Stimulated activated CD4-positive, alpha-beta T cell treated with anti-CD3 and anti-CD28 coated beads, TNF-alpha, amount 100 ng/mL, for 48 hours (primary cell): ENCODE measurements around the gene VWA5B1.

Source experiments
- DNase-seq, 3 donors: peaks; one replicate each; pipeline ENCODE4 v3.0.0-alpha.2; 2020; ENCODE audit warnings: low read depth in 3 of 3

Gene VWA5B1

GRCh38 chr1:20322825-20323612 lies 32.3 kb downstream of the VWA5B1 start:
- DNase-seq: peak in 2 of 3 donors; percentile 21 to 28

- no peak for DNase-seq
Observed at GRCh38 chr1:20323613-20323920, 32.9 kb downstream of the VWA5B1 start.

GRCh38 chr1:20324704-20325406 lies 34.2 kb downstream of the VWA5B1 start:
- DNase-seq: no peak

- no peak for DNase-seq
Observed at GRCh38 chr1:20325407-20325843, 34.8 kb downstream of the VWA5B1 start.

- DNase-seq: no peak
Observed at GRCh38 chr1:20325844-20326420, 35.3 kb downstream of the VWA5B1 start.

- no peak for DNase-seq
Observed at GRCh38 chr1:20327467-20327866, 36.8 kb downstream of the VWA5B1 start.

- DNase-seq: no peak
Observed at GRCh38 chr1:20328201-20328600, 37.5 kb downstream of the VWA5B1 start.

GRCh38 chr1:20329793-20330542 lies 39.3 kb downstream of the VWA5B1 start:
- no peak for DNase-seq

GRCh38 chr1:20334103-20334502 lies 43.4 kb downstream of the VWA5B1 start:
- no peak for DNase-seq

GRCh38 chr1:20336105-20336605 lies 45.5 kb downstream of the VWA5B1 start:
- DNase-seq: no peak

GRCh38 chr1:20337581-20337980 lies 46.9 kb downstream of the VWA5B1 start:
- no peak for DNase-seq

- no peak for DNase-seq
Observed at GRCh38 chr1:20339811-20340457, 49.3 kb downstream of the VWA5B1 start.

GRCh38 chr1:20342294-20343148 lies 51.8 kb downstream of the VWA5B1 start:
- DNase-seq: no peak

GRCh38 chr1:20343149-20343937 lies 52.7 kb downstream of the VWA5B1 start:
- DNase-seq: peak in 1 of 3 donors; percentile 27

- DNase-seq: no peak
Observed at GRCh38 chr1:20343938-20344302, 53.2 kb downstream of the VWA5B1 start.

GRCh38 chr1:20344738-20345137 lies 54.1 kb downstream of the VWA5B1 start:
- no peak for DNase-seq

GRCh38 chr1:20345419-20345818 lies 54.7 kb downstream of the VWA5B1 start:
- DNase-seq: no peak

- DNase-seq: no peak
Observed at GRCh38 chr1:20346433-20346832, 55.8 kb downstream of the VWA5B1 start.

GRCh38 chr1:20347699-20348098 lies 57.0 kb downstream of the VWA5B1 start:
- no peak for DNase-seq
